HEK293 (cell line): Measurements from ENCODE around the gene PPP1R3F.

Experiments used
- BCL11A ChIP-seq: fragments of 450-650 bp; formaldehyde crosslinking; IDR thresholded peaks from 2 replicates; pipeline ENCODE4 v1.5.1; 2016; ENCODE audit warnings: low read depth, missing biosample characterization, missing genetic modification characterization
- KLF8 ChIP-seq: fragments of 450-650 bp; formaldehyde crosslinking; IDR thresholded peaks from 2 replicates; pipeline ENCODE4 v1.5.1; 2016; ENCODE audit warnings: missing biosample characterization, missing genetic modification characterization
- KLF9 ChIP-seq: fragments of 450-650 bp; formaldehyde crosslinking; IDR thresholded peaks from 2 replicates; pipeline ENCODE4 v1.5.1; 2016; ENCODE audit warnings: missing biosample characterization, missing genetic modification characterization, low read depth
- OSR2 ChIP-seq: fragments of 450-650 bp; formaldehyde crosslinking; IDR thresholded peaks from 2 replicates; pipeline ENCODE4 v1.5.1; 2016; ENCODE audit warnings: missing biosample characterization, missing genetic modification characterization
- PATZ1 ChIP-seq: fragments of 450-650 bp; formaldehyde crosslinking; IDR thresholded peaks from 2 replicates; pipeline ENCODE4 v1.5.1; 2016; ENCODE audit warnings: missing biosample characterization, missing genetic modification characterization
- TRIM28 ChIP-seq: IDR thresholded peaks from 2 replicates; pipeline ENCODE4 v1.6.1; 2011; ENCODE audit warnings: low read length, control low read depth, borderline replicate concordance
- WT1 ChIP-seq: fragments of 450-650 bp; formaldehyde crosslinking; IDR thresholded peaks from 2 replicates; pipeline ENCODE4 v1.5.1; 2016; ENCODE audit warnings: missing biosample characterization, missing genetic modification characterization
- YY2 ChIP-seq: fragments of 450-650 bp; formaldehyde crosslinking; IDR thresholded peaks from 2 replicates; pipeline ENCODE4 v1.5.1; 2016; ENCODE audit warnings: missing biosample characterization, missing genetic modification characterization
- ZBTB17 ChIP-seq: fragments of 450-650 bp; formaldehyde crosslinking; IDR thresholded peaks from 2 replicates; pipeline ENCODE4 v1.5.1; 2016; ENCODE audit warnings: missing biosample characterization, missing genetic modification characterization
- ZBTB21 ChIP-seq: fragments of 450-650 bp; formaldehyde crosslinking; IDR thresholded peaks from 2 replicates; pipeline ENCODE4 v1.5.1; 2017; ENCODE audit warnings: missing biosample characterization, missing genetic modification characterization
- ZBTB48 ChIP-seq: fragments of 450-650 bp; formaldehyde crosslinking; IDR thresholded peaks from 2 replicates; pipeline ENCODE4 v1.5.1; 2016; ENCODE audit warnings: missing biosample characterization, missing genetic modification characterization
- ZFP37 ChIP-seq: fragments of 450-650 bp; formaldehyde crosslinking; IDR thresholded peaks from 2 replicates; pipeline ENCODE4 v1.5.1; 2016; ENCODE audit warnings: missing biosample characterization, missing genetic modification characterization
- ZFP41 ChIP-seq: fragments of 450-650 bp; formaldehyde crosslinking; IDR thresholded peaks from 2 replicates; pipeline ENCODE4 v1.5.1; 2016; ENCODE audit warnings: missing biosample characterization, missing genetic modification characterization, borderline replicate concordance
- ZNF10 ChIP-seq: fragments of 450-650 bp; formaldehyde crosslinking; IDR thresholded peaks from 2 replicates; pipeline ENCODE4 v1.5.1; 2017; ENCODE audit warnings: missing biosample characterization, missing genetic modification characterization
- ZNF140 ChIP-seq: fragments of 450-650 bp; formaldehyde crosslinking; IDR thresholded peaks from 2 replicates; pipeline ENCODE4 v1.5.1; 2016; ENCODE audit warnings: missing biosample characterization, missing genetic modification characterization
- ZNF169 ChIP-seq: fragments of 450-650 bp; formaldehyde crosslinking; IDR thresholded peaks from 2 replicates; pipeline ENCODE4 v1.5.1; 2016; ENCODE audit warnings: missing biosample characterization, missing genetic modification characterization
- ZNF202 ChIP-seq: fragments of 450-650 bp; formaldehyde crosslinking; IDR thresholded peaks from 2 replicates; pipeline ENCODE4 v1.5.1; 2016; ENCODE audit warnings: missing biosample characterization, missing genetic modification characterization, borderline replicate concordance
- ZNF214 ChIP-seq: fragments of 450-650 bp; formaldehyde crosslinking; IDR thresholded peaks from 2 replicates; pipeline ENCODE4 v1.5.1; 2017; ENCODE audit warnings: missing biosample characterization, mild to moderate bottlenecking, missing genetic modification characterization, borderline replicate concordance
- ZNF223 ChIP-seq: fragments of 450-650 bp; formaldehyde crosslinking; IDR thresholded peaks from 2 replicates; pipeline ENCODE4 v1.5.1; 2016; ENCODE audit warnings: missing biosample characterization, missing genetic modification characterization
- ZNF292 ChIP-seq: fragments of 450-650 bp; formaldehyde crosslinking; IDR thresholded peaks from 2 replicates; pipeline ENCODE4 v1.5.1; 2016; ENCODE audit warnings: low read depth, missing biosample characterization, missing genetic modification characterization, borderline replicate concordance
- ZNF366 ChIP-seq: fragments of 450-650 bp; formaldehyde crosslinking; conservative IDR thresholded peaks from 2 replicates; pipeline ENCODE4 v1.5.1; 2016; ENCODE audit warnings: missing biosample characterization, missing genetic modification characterization
- ZNF391 ChIP-seq: fragments of 450-650 bp; formaldehyde crosslinking; IDR thresholded peaks from 2 replicates; pipeline ENCODE4 v1.5.1; 2016; ENCODE audit warnings: low read depth, missing biosample characterization, missing genetic modification characterization, borderline replicate concordance
- ZNF404 ChIP-seq: fragments of 450-650 bp; formaldehyde crosslinking; IDR thresholded peaks from 2 replicates; pipeline ENCODE4 v1.5.1; 2017; ENCODE audit warnings: missing biosample characterization, missing genetic modification characterization
- ZNF560 ChIP-seq: fragments of 450-650 bp; formaldehyde crosslinking; IDR thresholded peaks from 2 replicates; pipeline ENCODE4 v1.5.1; 2017; ENCODE audit warnings: missing biosample characterization, missing genetic modification characterization, borderline replicate concordance
- ZNF747 ChIP-seq: fragments of 450-650 bp; formaldehyde crosslinking; IDR thresholded peaks from 2 replicates; pipeline ENCODE4 v1.5.1; 2016; ENCODE audit warnings: missing biosample characterization, missing genetic modification characterization
- ZNF776 ChIP-seq: fragments of 450-650 bp; formaldehyde crosslinking; IDR thresholded peaks from 2 replicates; pipeline ENCODE4 v1.5.0; 2017; ENCODE audit warnings: missing biosample characterization, missing genetic modification characterization, borderline replicate concordance
- ZSCAN23 ChIP-seq: fragments of 450-650 bp; formaldehyde crosslinking; IDR thresholded peaks from 2 replicates; pipeline ENCODE4 v1.5.1; 2016; ENCODE audit warnings: missing biosample characterization, missing genetic modification characterization
- ZSCAN5A ChIP-seq: fragments of 450-650 bp; formaldehyde crosslinking; IDR thresholded peaks from 2 replicates; pipeline ENCODE4 v1.5.1; 2016; ENCODE audit warnings: missing biosample characterization, missing genetic modification characterization
- ZXDB ChIP-seq: fragments of 450-650 bp; formaldehyde crosslinking; IDR thresholded peaks from 2 replicates; pipeline ENCODE4 v1.5.1; 2016; ENCODE audit warnings: missing biosample characterization, missing genetic modification characterization
- TF ChIP-seq, protein P1 (sequence below): fragments of 450-650 bp; formaldehyde crosslinking; IDR thresholded peaks from 2 replicates; pipeline ENCODE4 v1.5.1; 2016; ENCODE audit warnings: missing biosample characterization, missing genetic modification characterization
- TF ChIP-seq, protein P2 (sequence below): fragments of 450-650 bp; formaldehyde crosslinking; IDR thresholded peaks from 2 replicates; pipeline ENCODE4 v1.5.0; 2017; ENCODE audit warnings: missing biosample characterization, missing genetic modification characterization, borderline replicate concordance

The PPP1R3F gene

GRCh38 chrX:49269010-49269766 lies 405 bp upstream of the PPP1R3F start (continued):
- TF ChIP-seq ZXDB (tag by site-specific recombination), result peak; percentile 75
- 0 out of 2 replicates have a peak, but pooled peaks have one; percentile 31 for TF ChIP-seq KLF8 (tag by site-specific recombination)
- TF ChIP-seq, protein P1, sequence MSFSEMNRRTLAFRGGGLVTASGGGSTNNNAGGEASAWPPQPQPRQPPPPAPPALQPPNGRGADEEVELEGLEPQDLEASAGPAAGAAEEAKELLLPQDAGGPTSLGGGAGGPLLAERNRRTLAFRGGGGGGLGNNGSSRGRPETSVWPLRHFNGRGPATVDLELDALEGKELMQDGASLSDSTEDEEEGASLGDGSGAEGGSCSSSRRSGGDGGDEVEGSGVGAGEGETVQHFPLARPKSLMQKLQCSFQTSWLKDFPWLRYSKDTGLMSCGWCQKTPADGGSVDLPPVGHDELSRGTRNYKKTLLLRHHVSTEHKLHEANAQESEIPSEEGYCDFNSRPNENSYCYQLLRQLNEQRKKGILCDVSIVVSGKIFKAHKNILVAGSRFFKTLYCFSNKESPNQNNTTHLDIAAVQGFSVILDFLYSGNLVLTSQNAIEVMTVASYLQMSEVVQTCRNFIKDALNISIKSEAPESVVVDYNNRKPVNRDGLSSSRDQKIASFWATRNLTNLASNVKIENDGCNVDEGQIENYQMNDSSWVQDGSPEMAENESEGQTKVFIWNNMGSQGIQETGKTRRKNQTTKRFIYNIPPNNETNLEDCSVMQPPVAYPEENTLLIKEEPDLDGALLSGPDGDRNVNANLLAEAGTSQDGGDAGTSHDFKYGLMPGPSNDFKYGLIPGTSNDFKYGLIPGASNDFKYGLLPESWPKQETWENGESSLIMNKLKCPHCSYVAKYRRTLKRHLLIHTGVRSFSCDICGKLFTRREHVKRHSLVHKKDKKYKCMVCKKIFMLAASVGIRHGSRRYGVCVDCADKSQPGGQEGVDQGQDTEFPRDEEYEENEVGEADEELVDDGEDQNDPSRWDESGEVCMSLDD (tag by site-specific recombination), result no peak
- no peak for TF ChIP-seq ZNF202 (tag by site-specific recombination)
- TF ChIP-seq ZNF404, result no peak
- peak; percentile 91 for TF ChIP-seq OSR2 (tag by site-specific recombination)
- no peak for TF ChIP-seq ZNF776 (tag by site-specific recombination)
- peak; percentile 80 for TF ChIP-seq ZBTB17 (tag by site-specific recombination)
- no peak for TF ChIP-seq ZFP41 (tag by site-specific recombination)
- no peak for TF ChIP-seq ZNF169 (tag by site-specific recombination)
- TF ChIP-seq YY2, result peak; percentile 81
- TF ChIP-seq, protein P2, sequence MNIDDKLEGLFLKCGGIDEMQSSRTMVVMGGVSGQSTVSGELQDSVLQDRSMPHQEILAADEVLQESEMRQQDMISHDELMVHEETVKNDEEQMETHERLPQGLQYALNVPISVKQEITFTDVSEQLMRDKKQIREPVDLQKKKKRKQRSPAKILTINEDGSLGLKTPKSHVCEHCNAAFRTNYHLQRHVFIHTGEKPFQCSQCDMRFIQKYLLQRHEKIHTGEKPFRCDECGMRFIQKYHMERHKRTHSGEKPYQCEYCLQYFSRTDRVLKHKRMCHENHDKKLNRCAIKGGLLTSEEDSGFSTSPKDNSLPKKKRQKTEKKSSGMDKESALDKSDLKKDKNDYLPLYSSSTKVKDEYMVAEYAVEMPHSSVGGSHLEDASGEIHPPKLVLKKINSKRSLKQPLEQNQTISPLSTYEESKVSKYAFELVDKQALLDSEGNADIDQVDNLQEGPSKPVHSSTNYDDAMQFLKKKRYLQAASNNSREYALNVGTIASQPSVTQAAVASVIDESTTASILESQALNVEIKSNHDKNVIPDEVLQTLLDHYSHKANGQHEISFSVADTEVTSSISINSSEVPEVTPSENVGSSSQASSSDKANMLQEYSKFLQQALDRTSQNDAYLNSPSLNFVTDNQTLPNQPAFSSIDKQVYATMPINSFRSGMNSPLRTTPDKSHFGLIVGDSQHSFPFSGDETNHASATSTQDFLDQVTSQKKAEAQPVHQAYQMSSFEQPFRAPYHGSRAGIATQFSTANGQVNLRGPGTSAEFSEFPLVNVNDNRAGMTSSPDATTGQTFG (tag by site-specific recombination), result no peak
- no peak for TF ChIP-seq BCL11A (tag by site-specific recombination)
- TF ChIP-seq ZNF366 (tag by site-specific recombination), result peak; percentile 90
- no peak for TF ChIP-seq ZNF140 (tag by site-specific recombination)
- no peak for TF ChIP-seq ZNF560 (tag by site-specific recombination)
- peak; percentile 60 for TF ChIP-seq PATZ1
- TF ChIP-seq TRIM28, result no peak
- TF ChIP-seq ZNF10 (tag by site-specific recombination), result no peak
- peak; percentile 91 for TF ChIP-seq KLF9
- TF ChIP-seq ZNF214 (tag by site-specific recombination), result no peak
- peak; percentile 62 for TF ChIP-seq ZBTB21 (tag by site-specific recombination)
- no peak for TF ChIP-seq ZNF292 (tag by site-specific recombination)
- no peak for TF ChIP-seq WT1
- TF ChIP-seq ZSCAN5A (tag by site-specific recombination), result no peak
- no peak for TF ChIP-seq ZBTB48 (tag by site-specific recombination)
- TF ChIP-seq ZFP37 (tag by site-specific recombination), result no peak
- no peak for TF ChIP-seq ZNF747 (tag by site-specific recombination)
- TF ChIP-seq ZSCAN23 (tag by site-specific recombination), result no peak
- no peak for TF ChIP-seq ZNF223
- TF ChIP-seq ZNF391 (tag by site-specific recombination), result 0 out of 2 replicates have a peak, but pooled peaks have one; percentile 20
